Activated CD4-positive, alpha-beta memory T cell treated with anti-CD3 and anti-CD28 coated beads for 36 hours (primary cell): ENCODE measurements around the gene MSRB1. TPM values are rescaled to one million over a fixed set of nuclear protein-coding genes. Genes with fewer than 3 reads are reported as not detected.
A peak's percentile ranks its signal among the peaks of the same experiment; 100 is the strongest.
"Not testable (repeated sequence)": the region's sequence is repeated elsewhere in the genome, so short reads cannot be mapped to it uniquely, and the experiment has no call there.

Experiments used
- CTCF ChIA-PET: fragments of 350-600 bp; sonication (Branson Sonifier 250); formaldehyde crosslinking; loops from one replicate; lab custom pipeline; 2021; ENCODE audit warnings: antibody characterized with exemption, inconsistent platforms; lab: Charles Lee
- POLR2A ChIA-PET: fragments of 350-600 bp; sonication (Branson Sonifier 250); formaldehyde crosslinking; loops from one replicate; lab custom pipeline; 2021; ENCODE audit warnings: antibody characterized with exemption; lab: Charles Lee
- DNase-seq: peaks from one replicate; pipeline ENCODE4 v3.0.0-alpha.2; 2020
- H3K27ac Mint-ChIP-seq: one replicate; pipeline ENCODE4 v1.8.0; 2021; ENCODE audit warnings: mixed read lengths
- H3K27me3 Mint-ChIP-seq: one replicate; pipeline ENCODE4 v1.8.0; 2021; ENCODE audit warnings: mixed read lengths
- H3K36me3 Mint-ChIP-seq: one replicate; pipeline ENCODE4 v1.8.0; 2021; ENCODE audit warnings: mixed read lengths
- H3K4me1 Mint-ChIP-seq: one replicate; pipeline ENCODE4 v1.8.0; 2021; ENCODE audit warnings: low read depth, mixed read lengths
- H3K4me3 Mint-ChIP-seq: one replicate; pipeline ENCODE4 v1.8.0; 2021; ENCODE audit warnings: mild to moderate bottlenecking, mixed read lengths
- H3K9me3 Mint-ChIP-seq: one replicate; pipeline ENCODE4 v1.8.0; 2021; ENCODE audit warnings: mixed read lengths
- intact Hi-C: fragments of 100-400 bp; cut with micrococcal nuclease; formaldehyde crosslinking; loops from one replicate; pipeline ENCODE4 v1.15.1; 2023
- total RNA-seq, 2 experiments: library from RNA; stranded (reverse); gene quantifications; one replicate each; pipeline ENCODE4 v1.2.3, GENCODE V29; 2021

MSRB1 gene
- total RNA-seq, 2 experiments from 2014 or later, result 20.7 to 23.6 TPM

DNA sequence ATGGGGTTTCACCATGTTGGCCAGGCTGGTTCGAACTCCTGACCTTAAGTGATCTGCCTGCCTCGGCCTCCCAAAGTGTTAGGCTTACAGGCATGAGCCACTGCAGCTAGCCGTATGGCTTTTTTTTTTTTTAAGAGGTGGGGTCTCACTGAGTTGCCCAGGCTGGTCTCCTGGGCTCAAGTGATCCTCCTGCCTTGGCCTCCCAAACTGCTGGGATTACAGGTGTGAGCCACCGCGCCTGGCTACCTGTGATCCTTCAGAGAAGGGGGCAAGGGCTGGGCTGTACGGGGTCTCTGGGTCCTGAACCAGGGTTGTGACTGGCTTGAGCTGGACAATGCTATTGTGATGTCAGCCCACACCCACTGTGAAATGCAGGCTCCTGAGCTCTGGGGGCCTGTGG lies 23.5 kb upstream of the MSRB1 start, which contains the start of gene RNF151:
TSS of gene RNF151 (plus strand) at position 397 of the 400 bp plus-strand sequence. CDS start 26 bp downstream, outside the sequence.
- intact Hi-C loops, result no loop called here
- POLR2A ChIA-PET, result interaction anchor here (1.1 to 2.3 kb wide), 3 partner anchors 25 to 189 kb away, joined by 3 to 25 read pairs (median 4); partner anchors contain the start of genes NUBP2, SPSB3 and TRAF7
- peaks cover 35% of the 10 kb centered on the region for H3K4me1 Mint-ChIP-seq
- H3K36me3 Mint-ChIP-seq, result peaks cover 38% of the 10 kb centered on the region
- no peak for DNase-seq
- H3K9me3 Mint-ChIP-seq, result no peaks in the 10 kb centered on the region
- H3K27me3 Mint-ChIP-seq, result no peaks in the 10 kb centered on the region
- CTCF ChIA-PET, result interaction anchor here (0.6 to 1.4 kb wide), 2 partner anchors 37 to 81 kb away, joined by 3 to 6 read pairs; no protein-coding TSS in a partner anchor
- H3K4me3 Mint-ChIP-seq, result peak within 1 kb of the TSS; percentile 92
- H3K27ac Mint-ChIP-seq, result peak within 1 kb of the TSS; percentile 96

DNA sequence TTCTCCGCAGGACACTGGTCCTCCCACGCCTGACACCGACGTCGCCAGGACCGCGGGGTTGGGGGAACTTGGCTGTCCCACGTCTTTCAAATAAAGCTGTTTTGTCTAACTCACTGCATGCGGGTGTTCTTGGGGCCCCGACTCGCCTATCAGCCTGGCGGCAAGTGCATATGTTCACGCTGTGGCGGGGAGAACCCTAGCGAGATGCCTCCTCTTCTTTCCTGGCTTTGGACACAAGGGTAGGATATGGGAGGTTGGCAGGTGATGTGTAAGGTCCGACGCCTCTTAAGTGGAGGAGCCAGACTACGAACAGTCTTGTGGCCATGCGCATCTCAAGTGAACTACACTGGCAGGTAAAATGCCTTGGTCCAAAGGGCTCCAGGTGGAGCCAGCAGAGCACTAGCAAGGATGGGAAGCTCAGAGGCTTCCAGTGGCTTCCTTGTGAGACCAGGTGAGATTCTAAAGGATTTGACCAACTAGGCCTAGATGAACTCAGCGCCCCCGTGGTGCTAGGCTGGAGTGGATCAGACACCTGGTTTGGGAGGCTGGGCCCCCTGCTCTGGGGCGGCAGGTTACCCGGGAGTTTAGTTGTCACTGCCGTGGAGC lies 22.5 kb upstream of the MSRB1 start:
- Mint-ChIP-seq H3K27ac (peak overlapping the region; percentile 96), H3K4me1 (peaks cover 37% of the 10 kb centered on the region), H3K36me3 (peaks cover 46% of the 10 kb centered on the region), H3K4me3 (peak overlapping the region; percentile 92), H3K27me3 (no peaks in the 10 kb centered on the region), H3K9me3 (no peaks in the 10 kb centered on the region)
- intact Hi-C loops, result loop anchor here (2.0 kb wide), 1 partner anchor 27 kb away; no protein-coding TSS in a partner anchor
- CTCF ChIA-PET, result interaction anchor here (0.9 to 1.4 kb wide), 2 partner anchors 38 to 183 kb away, joined by 4 to 6 read pairs; partner anchors contain the start of genes NUBP2 and SPSB3
- peak; percentile 35 for DNase-seq
- POLR2A ChIA-PET, result interaction anchor here (0.6 to 3.3 kb wide), 21 partner anchors 8 to 555 kb away, joined by 3 to 25 read pairs (median 5); partner anchors contain the start of genes AMDHD2, EME2, GFER and MAPK8IP3

DNA sequence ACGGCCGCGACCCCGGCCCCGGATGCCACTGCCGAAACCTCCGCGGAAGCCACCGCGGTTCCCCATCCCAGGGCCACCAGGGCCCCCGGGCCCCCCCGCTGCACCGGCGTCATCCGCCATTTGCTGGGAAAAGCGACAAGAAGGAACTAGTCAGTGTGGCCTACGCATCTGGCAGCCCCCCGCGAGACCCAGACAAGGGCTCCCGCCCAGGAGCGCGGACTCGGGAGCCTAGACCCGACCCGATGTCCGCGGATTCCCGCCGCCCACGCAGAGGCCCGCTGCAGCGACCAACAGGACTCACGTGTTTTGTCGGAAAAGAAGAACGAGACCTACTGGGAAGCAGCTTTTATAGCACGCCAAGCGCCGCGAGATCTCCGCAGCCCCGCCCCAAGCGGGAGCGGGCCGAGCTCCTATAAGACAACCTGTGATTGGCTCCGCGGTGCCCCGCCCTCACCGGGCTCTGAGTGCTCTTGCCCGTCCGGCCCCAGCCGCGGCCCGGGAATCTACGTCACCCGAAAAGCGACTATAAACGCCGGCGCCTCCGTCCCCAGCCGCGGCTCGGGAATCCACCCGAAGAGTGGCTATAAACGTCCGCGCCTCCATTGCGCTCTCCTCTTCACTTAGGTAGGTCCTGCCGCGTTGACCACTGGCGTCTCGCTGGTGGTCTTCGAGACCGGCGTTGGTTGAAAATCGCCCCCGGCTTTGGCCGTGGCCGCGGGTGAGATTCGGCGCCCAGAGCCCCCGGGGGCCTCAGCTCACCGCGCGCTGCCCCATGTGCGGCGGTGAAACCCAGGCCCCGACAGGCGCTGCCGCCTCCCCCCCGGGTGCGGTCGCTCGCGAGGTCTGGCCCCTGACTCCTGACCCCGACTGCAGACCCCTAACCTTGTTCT lies 21.8 kb upstream of the MSRB1 start, which contains the start of gene RPS2:
TSS of gene RPS2 (minus strand) at position 321 of the 890 bp plus-strand sequence. CDS start at position 120, 201 bp downstream.
- Mint-ChIP-seq H3K36me3 (peaks cover 47% of the 10 kb centered on the region), H3K27ac (peak within 1 kb of the TSS; percentile 96), H3K9me3 (no peaks in the 10 kb centered on the region), H3K4me1 (peaks cover 41% of the 10 kb centered on the region), H3K4me3 (peak within 1 kb of the TSS; percentile 92), H3K27me3 (no peaks in the 10 kb centered on the region)
- intact Hi-C loops, result loop anchor here (1.0 to 5.0 kb wide), 4 partner anchors 21 to 352 kb away; partner anchors contain the start of genes CRAMP1, IFT140 and MSRB1
- DNase-seq, result peak; percentile 99
- POLR2A ChIA-PET, result interaction anchor here (0.6 to 3.3 kb wide), 27 partner anchors 9 to 555 kb away, joined by 3 to 25 read pairs (median 4); partner anchors contain the start of genes AMDHD2, EME2, FAHD1 and GFER
- CTCF ChIA-PET, result interaction anchor here (0.6 to 1.0 kb wide), 6 partner anchors 19 to 557 kb away, joined by 3 to 4 read pairs (median 3); partner anchors contain the start of genes GFER, MSRB1, NUBP2 and SPSB3

DNA sequence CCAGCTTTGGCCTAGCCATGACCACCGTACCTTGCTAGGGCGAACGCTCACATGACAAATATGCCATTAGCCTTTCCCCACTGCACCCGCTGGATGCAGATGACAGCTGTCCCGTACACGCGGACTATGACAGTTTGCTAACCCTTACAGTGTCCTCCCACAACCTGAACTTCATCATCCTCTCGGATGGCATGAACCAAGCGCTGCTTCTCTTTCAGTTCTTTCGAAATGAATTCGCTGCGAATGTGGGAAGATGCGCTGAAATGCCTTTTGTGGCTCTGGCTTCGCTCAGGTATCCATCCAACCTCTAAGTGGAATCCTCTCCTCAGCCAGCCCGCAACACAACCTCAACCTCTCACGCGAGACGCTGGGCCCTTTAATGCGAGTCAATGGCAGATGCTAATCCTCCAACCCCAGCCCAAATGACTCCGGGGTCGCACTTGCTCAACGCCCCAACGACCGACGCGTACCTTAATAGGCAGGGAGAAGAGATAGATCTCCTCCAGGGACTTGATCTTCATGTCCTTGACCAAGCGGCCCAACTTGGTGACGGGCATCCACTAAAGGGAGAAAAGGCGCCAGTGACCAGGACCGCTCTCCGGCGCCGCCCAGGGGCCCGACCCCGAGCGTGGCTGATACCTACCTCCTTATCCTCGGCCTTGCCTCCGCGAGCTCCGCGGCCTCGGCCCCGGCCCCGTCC lies 21.0 kb upstream of the MSRB1 start:
- ChIA-PET POLR2A (interaction anchor here (0.7 to 3.3 kb wide), 20 partner anchors 8 to 258 kb away, joined by 3 to 25 read pairs (median 5); partner anchors contain the start of genes EME2, GFER, MAPK8IP3 and MRPS34), CTCF (interaction anchor here (0.6 to 1.0 kb wide), 4 partner anchors 20 to 557 kb away, joined by 3 read pairs; partner anchors contain the start of genes GFER and MSRB1)
- no peaks in the 10 kb centered on the region for H3K9me3 Mint-ChIP-seq
- peak overlapping the region; percentile 86 for H3K27ac Mint-ChIP-seq
- no peaks in the 10 kb centered on the region for H3K27me3 Mint-ChIP-seq
- peaks cover 44% of the 10 kb centered on the region for H3K4me1 Mint-ChIP-seq
- peak overlapping the region; percentile 92 for H3K4me3 Mint-ChIP-seq
- peak; percentile 54 for DNase-seq
- H3K36me3 Mint-ChIP-seq, result peaks cover 47% of the 10 kb centered on the region
- intact Hi-C loops, result loop anchor here (1.0 to 5.0 kb wide), 5 partner anchors 21 to 465 kb away; partner anchors contain the start of genes CCNF, CRAMP1, IFT140 and MSRB1

DNA sequence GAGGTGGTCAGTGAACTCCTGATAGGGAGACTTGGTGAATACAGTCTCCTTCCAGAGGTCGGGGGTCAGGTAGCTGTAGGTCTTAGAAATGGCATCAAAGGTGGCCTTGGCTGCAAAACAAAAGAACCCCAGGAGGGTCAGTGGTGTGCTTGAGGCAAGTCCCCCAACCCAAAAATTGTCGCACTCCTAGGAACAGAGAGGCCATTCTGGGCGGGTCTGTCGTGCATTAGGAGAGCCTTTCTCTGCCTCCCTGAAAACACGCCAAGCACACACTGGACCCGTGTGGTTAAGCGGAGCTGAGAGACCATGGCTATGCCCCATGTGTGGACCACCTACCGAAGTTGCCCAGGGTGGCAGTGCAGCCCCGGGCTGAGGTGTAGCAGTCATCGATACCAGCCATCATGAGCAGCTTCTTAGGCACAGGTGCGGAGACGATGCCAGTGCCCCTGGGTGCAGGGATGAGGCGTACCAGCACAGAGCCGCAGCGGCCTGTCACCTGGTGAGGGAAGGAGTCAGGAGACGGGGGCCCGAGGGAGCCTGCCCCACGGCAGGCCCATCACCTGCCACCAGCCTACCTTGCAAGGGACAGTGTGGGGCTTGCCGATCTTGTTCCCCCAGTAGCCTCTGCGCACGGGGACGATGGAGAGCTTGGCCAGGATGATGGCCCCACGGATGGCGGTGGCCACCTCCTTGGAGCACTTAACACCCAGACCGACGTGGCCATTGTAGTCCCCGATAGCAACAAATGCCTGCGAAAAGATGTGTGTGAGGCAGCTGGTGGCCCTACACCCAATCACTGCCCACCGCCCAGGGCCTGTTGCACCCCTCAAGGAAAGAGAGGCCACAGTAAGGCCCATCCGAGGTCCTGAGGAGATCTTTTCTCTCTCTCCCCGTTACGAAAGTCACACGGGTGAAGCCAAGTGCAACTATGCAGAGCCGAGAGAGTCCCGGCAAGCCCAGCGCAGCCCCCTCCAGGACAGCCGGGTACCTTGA lies 19.5 kb upstream of the MSRB1 start:
- H3K27me3 Mint-ChIP-seq, H3K9me3 Mint-ChIP-seq, DNase-seq, CTCF ChIA-PET: not testable (repeated sequence)
- POLR2A ChIA-PET, result interaction anchor here (0.9 to 3.3 kb wide), 6 partner anchors 9 to 193 kb away, joined by 3 to 22 read pairs (median 10); partner anchors contain the start of genes GFER, MSRB1, TBL3 and TRAF7
- peaks cover 46% of the 10 kb centered on the region for H3K4me1 Mint-ChIP-seq
- peak overlapping the region; percentile 86 for H3K27ac Mint-ChIP-seq
- peaks cover 47% of the 10 kb centered on the region for H3K36me3 Mint-ChIP-seq
- intact Hi-C loops, result loop anchor here (2.0 to 5.0 kb wide), 3 partner anchors 50 to 466 kb away; partner anchors contain the start of genes CCNF, CRAMP1 and IFT140
- peak overlapping the region; percentile 92 for H3K4me3 Mint-ChIP-seq

DNA sequence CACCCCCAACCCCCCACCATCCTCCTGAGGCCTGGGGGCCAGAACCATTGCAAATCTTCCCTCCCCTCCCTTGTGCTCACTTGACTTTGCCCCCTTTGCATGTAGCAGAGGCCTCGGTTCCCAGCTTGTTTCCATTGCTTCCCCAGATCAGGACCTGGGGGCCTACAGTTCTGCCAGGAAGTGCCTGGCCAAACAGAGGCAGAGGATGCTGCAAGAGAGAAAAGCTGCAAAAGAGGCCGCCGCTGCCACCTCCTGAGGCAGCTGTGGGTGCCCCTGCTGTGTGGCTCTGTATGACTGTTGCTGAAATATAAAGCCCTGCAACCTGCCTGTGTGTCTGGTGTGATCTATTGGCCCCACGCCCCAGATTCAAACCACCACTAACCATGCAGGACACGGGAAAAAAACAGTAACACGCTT lies 18.7 kb upstream of the MSRB1 start:
- Mint-ChIP-seq H3K27ac (peak overlapping the region; percentile 86), H3K27me3 (peaks cover 1% of the 10 kb centered on the region), H3K4me3 (peak overlapping the region; percentile 92), H3K36me3 (peaks cover 47% of the 10 kb centered on the region), H3K4me1 (peaks cover 46% of the 10 kb centered on the region), H3K9me3 (no peaks in the 10 kb centered on the region)
- intact Hi-C loops, result loop anchor here (2.0 to 5.0 kb wide), 3 partner anchors 51 to 467 kb away; partner anchors contain the start of genes CCNF, CRAMP1 and IFT140
- peak; percentile 54 for DNase-seq
- POLR2A ChIA-PET, result interaction anchor here (0.9 to 3.2 kb wide), 5 partner anchors 10 to 193 kb away, joined by 3 to 15 read pairs (median 8); partner anchors contain the start of genes GFER, MSRB1, NOXO1 and TBL3
- CTCF ChIA-PET, result no interaction called here

DNA sequence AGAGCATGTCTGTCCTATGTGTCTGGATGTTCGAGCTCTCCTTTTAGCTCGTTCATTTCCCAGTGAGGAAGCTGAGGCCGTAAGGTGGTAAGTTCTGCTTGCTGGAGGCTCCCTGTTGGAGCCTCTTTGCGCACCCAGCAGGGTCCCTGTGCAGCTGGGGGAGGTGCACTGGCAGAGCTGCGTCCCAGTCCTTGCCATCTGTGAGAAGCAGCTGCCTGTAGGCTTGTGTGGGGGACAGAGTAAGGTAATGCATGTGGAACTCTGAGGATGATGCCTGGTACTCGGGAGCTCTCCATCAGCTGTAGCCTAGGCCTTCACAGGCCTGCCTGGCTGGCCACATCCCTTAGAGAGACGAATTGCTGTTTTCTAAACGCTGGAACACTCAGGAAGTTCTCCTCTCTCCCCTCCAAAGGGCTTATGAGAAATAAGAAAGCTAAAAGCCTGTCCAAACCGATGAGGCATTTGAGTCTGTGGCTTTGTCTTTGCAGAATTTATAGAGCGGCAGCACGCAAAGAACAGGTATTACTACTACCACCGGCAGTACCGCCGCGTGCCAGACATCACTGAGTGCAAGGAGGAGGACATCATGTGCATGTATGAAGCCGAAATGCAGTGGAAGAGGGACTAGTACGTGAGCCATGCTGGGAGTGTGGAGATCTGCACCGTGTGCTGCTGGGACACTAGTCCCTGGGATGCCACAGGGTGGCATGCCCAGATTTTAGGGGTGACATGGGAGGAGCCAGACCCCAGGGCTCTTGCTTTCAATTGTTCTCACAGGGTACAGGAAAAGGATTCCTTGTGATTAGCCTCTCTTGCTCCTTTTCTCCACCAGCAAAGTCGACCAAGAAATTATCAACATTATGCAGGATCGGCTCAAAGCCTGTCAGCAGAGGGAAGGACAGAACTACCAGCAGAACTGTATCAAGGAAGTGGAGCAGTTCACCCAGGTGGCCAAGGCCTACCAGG lies 17.9 kb upstream of the MSRB1 start:
- DNase-seq, result peak; percentile 69
- peaks cover 45% of the 10 kb centered on the region for H3K4me1 Mint-ChIP-seq
- intact Hi-C loops, result loop anchor here (5.0 kb wide), 2 partner anchors 51 to 349 kb away; partner anchors contain the start of genes CRAMP1 and IFT140
- peak overlapping the region; percentile 86 for H3K27ac Mint-ChIP-seq
- CTCF ChIA-PET, result no interaction called here
- POLR2A ChIA-PET, result interaction anchor here (0.8 to 3.2 kb wide), 9 partner anchors 10 to 194 kb away, joined by 3 to 15 read pairs (median 7); partner anchors contain the start of genes GFER, MSRB1, NOXO1 and TBL3
- peak overlapping the region; percentile 96 for H3K4me3 Mint-ChIP-seq
- H3K9me3 Mint-ChIP-seq, result no peaks in the 10 kb centered on the region
- H3K27me3 Mint-ChIP-seq, result peaks cover 1% of the 10 kb centered on the region
- H3K36me3 Mint-ChIP-seq, result peaks cover 47% of the 10 kb centered on the region

DNA sequence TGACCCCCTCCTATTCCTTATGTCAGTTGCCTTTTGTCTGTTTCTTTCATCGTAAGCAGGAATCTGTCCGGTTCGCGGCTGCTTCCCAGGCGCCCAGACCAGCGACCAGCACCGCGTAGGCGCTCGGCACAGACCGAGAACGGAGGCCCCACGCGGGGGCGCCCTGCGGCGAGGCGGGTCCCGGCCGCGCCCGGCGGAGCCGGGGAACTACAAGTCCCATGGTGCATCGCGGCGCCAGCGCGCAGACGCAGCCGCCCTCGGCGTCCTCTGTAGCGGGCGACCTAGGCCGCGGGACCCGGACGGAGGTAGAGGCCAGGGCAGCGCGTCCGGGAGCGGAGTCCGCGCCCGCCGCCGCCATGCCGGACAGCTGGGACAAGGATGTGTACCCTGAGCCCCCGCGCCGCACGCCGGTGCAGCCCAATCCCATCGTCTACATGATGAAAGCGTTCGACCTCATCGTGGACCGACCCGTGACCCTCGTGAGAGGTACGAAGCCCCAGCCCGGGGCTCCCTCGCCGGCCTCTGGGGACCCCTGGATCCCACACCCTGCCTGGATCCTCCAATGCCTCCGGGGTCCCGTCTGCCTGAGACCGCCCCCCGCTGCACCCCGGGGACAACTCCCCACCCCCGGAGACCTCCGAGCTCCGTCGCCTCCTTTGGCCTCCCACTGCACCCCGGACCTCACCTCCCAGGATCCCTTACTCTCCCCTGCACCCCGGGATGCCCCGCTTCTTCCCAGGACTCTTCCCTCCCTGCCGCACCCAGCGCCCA lies 16.5 kb upstream of the MSRB1 start, which contains the start of gene NDUFB10:
TSS of gene NDUFB10 (plus strand) at position 270 of the 771 bp plus-strand sequence. CDS start at position 357, 87 bp downstream.
- Mint-ChIP-seq H3K27me3 (peaks cover 1% of the 10 kb centered on the region), H3K27ac (peak within 1 kb of the TSS; percentile 86), H3K9me3 (no peaks in the 10 kb centered on the region), H3K4me3 (peak within 1 kb of the TSS; percentile 96), H3K36me3 (peaks cover 38% of the 10 kb centered on the region), H3K4me1 (peaks cover 40% of the 10 kb centered on the region)
- POLR2A ChIA-PET, result interaction anchor here (1.3 to 3.2 kb wide), 3 partner anchors 12 to 196 kb away, joined by 4 to 15 read pairs (median 10); partner anchors contain the start of genes TBL3 and TRAF7
- peak; percentile 95 for DNase-seq
- CTCF ChIA-PET, result interaction anchor here (1.4 kb wide), 1 partner anchor 16 kb away, joined by 6 read pairs; the partner anchor contains the start of gene MSRB1
- intact Hi-C loops, result loop anchor here (1.0 to 5.0 kb wide), 4 partner anchors 16 to 347 kb away; partner anchors contain the start of genes CRAMP1, IFT140 and MSRB1
